GM12878 (cell line): Measurements from ENCODE around the gene HEPHL1. TPM values are rescaled to one million over a fixed set of nuclear protein-coding genes. Genes with fewer than 3 reads are reported as not detected.

ENCODE experiments used
- BMI1 ChIP-seq: fragments of 450-650 bp; IDR thresholded peaks from 2 replicates; pipeline ENCODE4 v1.6.1; 2016; ENCODE audit warnings: mild to moderate bottlenecking, moderate library complexity, borderline replicate concordance
- CBX5 ChIP-seq: sonication (generic); IDR thresholded peaks from 2 replicates; pipeline ENCODE4 v1.6.1; 2016; ENCODE audit warnings: low read depth, moderate library complexity, mild to moderate bottlenecking, inconsistent platforms
- DPF2 ChIP-seq: fragments of 450-650 bp; IDR thresholded peaks from 2 replicates; pipeline ENCODE4 v1.6.1; 2017; ENCODE audit warnings: mild to moderate bottlenecking
- E4F1 ChIP-seq: fragments of 450-650 bp; IDR thresholded peaks from 2 replicates; pipeline ENCODE4 v1.6.1; 2018; ENCODE audit warnings: borderline replicate concordance, mild to moderate bottlenecking; ENCODE audit not compliant: partially characterized antibody
- EED ChIP-seq: sonication (generic); IDR thresholded peaks from 2 replicates; pipeline ENCODE4 v1.6.1; 2016; ENCODE audit warnings: antibody characterized with exemption, low read depth
- EGR1 ChIP-seq, 2 experiments: IDR thresholded peaks; 1 replicate in 1 of 2; 2 replicates in 1 of 2; pipeline ENCODE4 v1.6.1; 2011 to 2012; ENCODE audit warnings: low read depth in 2 of 2, low read length in 2 of 2, borderline replicate concordance in 1 of 2, mild to moderate bottlenecking in 1 of 2, moderate library complexity in 1 of 2
- FOS ChIP-seq: IDR thresholded peaks from 3 replicates; pipeline ENCODE4 v1.6.1; 2011; ENCODE audit warnings: borderline replicate concordance; ENCODE audit not compliant: insufficient read length; ENCODE audit errors: extremely low read depth
- FOXK2 ChIP-seq: fragments of 450-650 bp; IDR thresholded peaks from 2 replicates; pipeline ENCODE4 v1.6.1; 2017; ENCODE audit warnings: mild to moderate bottlenecking, moderate library complexity
- HDAC6 ChIP-seq: fragments of 200-600 bp; sonication (generic); IDR thresholded peaks from one replicate; pipeline ENCODE4 v1.8.0; 2017; ENCODE audit warnings: antibody characterized with exemption; ENCODE audit not compliant: unreplicated experiment
- IRF5 ChIP-seq: fragments of 450-650 bp; IDR thresholded peaks from 2 replicates; pipeline ENCODE4 v1.6.1; 2017; ENCODE audit warnings: borderline replicate concordance
- LARP7 ChIP-seq: fragments of 450-650 bp; IDR thresholded peaks from 2 replicates; pipeline ENCODE4 v1.6.1; 2017; ENCODE audit warnings: mild to moderate bottlenecking
- MYB ChIP-seq: fragments of 150-350 bp; IDR thresholded peaks from 2 replicates; pipeline ENCODE4 v1.6.1; 2014; ENCODE audit warnings: mild to moderate bottlenecking, low read depth, low read length, borderline replicate concordance
- NFYA ChIP-seq: IDR thresholded peaks from 2 replicates; pipeline ENCODE4 v1.6.1; 2011; ENCODE audit warnings: low read depth, mild to moderate bottlenecking, low read length, improper control_type of control experiment, borderline replicate concordance
- NFYB ChIP-seq: IDR thresholded peaks from 2 replicates; pipeline ENCODE4 v1.6.1; 2011; ENCODE audit warnings: low read depth, mild to moderate bottlenecking, low read length, improper control_type of control experiment, moderate library complexity; ENCODE audit not compliant: insufficient read depth
- PAX5 ChIP-seq: IDR thresholded peaks from 2 replicates; pipeline ENCODE4 v1.6.1; 2011; ENCODE audit warnings: low read depth, low read length, borderline replicate concordance
- POLR2AphosphoS5 ChIP-seq: IDR thresholded peaks from 2 replicates; pipeline ENCODE4 v1.6.1; 2011; ENCODE audit warnings: mild to moderate bottlenecking, low read length, inconsistent platforms
- RAD51 ChIP-seq: fragments of 450-650 bp; IDR thresholded peaks from 2 replicates; pipeline ENCODE4 v1.6.1; 2016; ENCODE audit warnings: moderate library complexity, mild to moderate bottlenecking, inconsistent platforms
- SPI1 ChIP-seq: IDR thresholded peaks from 2 replicates; pipeline ENCODE4 v1.6.1; 2011; ENCODE audit warnings: low read depth, mild to moderate bottlenecking, low read length, moderate library complexity, borderline replicate concordance; ENCODE audit not compliant: insufficient read depth
- STAT1 ChIP-seq: fragments of 450-650 bp; conservative IDR thresholded peaks from 2 replicates; pipeline ENCODE4 v1.6.1; 2014; ENCODE audit warnings: antibody characterized with exemption, mild to moderate bottlenecking
- TAF1 ChIP-seq: IDR thresholded peaks from 2 replicates; pipeline ENCODE4 v1.6.1; 2011; ENCODE audit warnings: mild to moderate bottlenecking, low read depth, low read length, borderline replicate concordance
- TBL1XR1 ChIP-seq: IDR thresholded peaks from 2 replicates; pipeline ENCODE4 v1.6.1; 2012; ENCODE audit warnings: low read depth, low read length, improper control_type of control experiment
- TCF7 ChIP-seq: IDR thresholded peaks from 2 replicates; pipeline ENCODE4 v1.6.1; 2014; ENCODE audit warnings: antibody characterized with exemption, borderline replicate concordance
- YY1 ChIP-seq: IDR thresholded peaks from 2 replicates; pipeline ENCODE4 v1.6.1; 2011; ENCODE audit warnings: low read depth, mild to moderate bottlenecking, low read length
- ZNF207 ChIP-seq: fragments of 450-650 bp; IDR thresholded peaks from 2 replicates; pipeline ENCODE4 v1.6.1; 2014; ENCODE audit warnings: antibody characterized with exemption, mild to moderate bottlenecking, borderline replicate concordance
- ZSCAN29 ChIP-seq: fragments of 450-650 bp; IDR thresholded peaks from 2 replicates; pipeline ENCODE4 v1.6.1; 2017; ENCODE audit warnings: mild to moderate bottlenecking, moderate library complexity
- polyA plus RNA-seq, 11 experiments: library from polyadenylated mRNA; depleted of rRNA in 4 of 11; unstranded in 6 of 11; stranded (reverse) in 5 of 11; fragments of >200 nt; fragmentation: Nextera tagmentation in 4 of 11; fragmentation: Illumina TruSeq in 1 of 11; extraction: Ambion mirVana in 4 of 11; extraction: Trizol in 1 of 11; gene quantifications; 1 replicate in 1 of 11; 2 replicates in 10 of 11; pipeline versions ENCODE4 v1.2.1 to v1.2.3, GENCODE V29; 2011 to 2016; ENCODE audit warnings: inconsistent platforms in 2 of 11, missing spikeins in 2 of 11, low read depth in 1 of 11
- total RNA-seq, 4 experiments: library from RNA; depleted of rRNA in 3 of 4; stranded (reverse); fragments of >200 nt in 3 of 4; fragmentation: Illumina TruSeq in 1 of 4; extraction: Trizol in 1 of 4; gene quantifications; 2 replicates each; pipeline versions ENCODE4 v1.2.1 to v1.2.3, GENCODE V29; 2013 to 2021
- TF ChIP-seq, protein P1 (sequence below): fragments of 150-350 bp; IDR thresholded peaks from 2 replicates; pipeline ENCODE4 v1.6.1; 2014; ENCODE audit warnings: mild to moderate bottlenecking, low read depth, low read length

Gene HEPHL1
- total and polyA plus RNA-seq, 10 of the 15 experiments (the other 5 are each of a cell fraction or from before 2014, with no cell fraction given): 0.02 to 0.08 (median 0.05) TPM; not detected in 6

GRCh38 chr11:94128746-94129511 is 107.8 kb downstream of the HEPHL1 start, which contains the start of gene PANX1 (continued):
- TF ChIP-seq E4F1 (peak; percentile 52), RAD51 (peak; percentile 85), EGR1 (IDR thresholded peaks at IDR 0.05; ENCODE audit: borderline replicate concordance in 1 of 2, low read depth in 2 of 2, low read length in 2 of 2) (peak in 1 of 2 experiments; percentile 28; a peak in 1 of 3 replicates), IRF5 (no peak), TCF7 (no peak), STAT1 (no peak), FOXK2 (no peak), HDAC6 (no peak), SPI1 (no peak), TAF1 (peak; percentile 55; the same call in 1 of the 2 replicates), PAX5 (no peak), FOS (no peak), TBL1XR1 (no peak), DPF2 (peak; percentile 79), NFYA (no peak), LARP7 (peak; percentile 80; the same call in 1 of the 2 replicates), MYB (no peak), POLR2AphosphoS5 (peak; percentile 67; the same call in 1 of the 2 replicates), CBX5 (no peak), YY1 (peak; percentile 36), BMI1 (no peak), EED (no peak), ZNF207 (peak; percentile 36; the same call in 1 of the 2 replicates), NFYB (no peak; the same call in 1 of the 2 replicates), ZSCAN29 (no peak)
- TF ChIP-seq, protein P1, sequence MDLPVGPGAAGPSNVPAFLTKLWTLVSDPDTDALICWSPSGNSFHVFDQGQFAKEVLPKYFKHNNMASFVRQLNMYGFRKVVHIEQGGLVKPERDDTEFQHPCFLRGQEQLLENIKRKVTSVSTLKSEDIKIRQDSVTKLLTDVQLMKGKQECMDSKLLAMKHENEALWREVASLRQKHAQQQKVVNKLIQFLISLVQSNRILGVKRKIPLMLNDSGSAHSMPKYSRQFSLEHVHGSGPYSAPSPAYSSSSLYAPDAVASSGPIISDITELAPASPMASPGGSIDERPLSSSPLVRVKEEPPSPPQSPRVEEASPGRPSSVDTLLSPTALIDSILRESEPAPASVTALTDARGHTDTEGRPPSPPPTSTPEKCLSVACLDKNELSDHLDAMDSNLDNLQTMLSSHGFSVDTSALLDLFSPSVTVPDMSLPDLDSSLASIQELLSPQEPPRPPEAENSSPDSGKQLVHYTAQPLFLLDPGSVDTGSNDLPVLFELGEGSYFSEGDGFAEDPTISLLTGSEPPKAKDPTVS: no peak
